Central memory CD8-positive, alpha-beta T cell (primary cell): ENCODE results near the gene MFGE8.

Source experiments
- ATAC-seq: fragments of 150-1000 bp; cut with Tn5 transposase; replicated peaks from 2 replicates; pipeline ENCODE4 v1.10.0; 2022; ENCODE audit warnings: mild to moderate bottlenecking, moderate FRiP score, moderate number of reproducible peaks; ENCODE audit not compliant: poor library complexity, severe bottlenecking; ENCODE audit errors: extremely low read depth
- DNase-seq, 2 donors: peaks; one replicate each; pipeline ENCODE4 v3.0.0; 2021; ENCODE audit warnings: low spot score in 2 of 2
- H3K27ac Mint-ChIP-seq: one replicate; pipeline ENCODE4 v1.8.0; 2022; ENCODE audit warnings: low read depth, mild to moderate bottlenecking, moderate library complexity, mixed read lengths
- H3K27me3 Mint-ChIP-seq: one replicate; pipeline ENCODE4 v1.8.0; 2022; ENCODE audit warnings: mixed read lengths
- H3K36me3 Mint-ChIP-seq: one replicate; pipeline ENCODE4 v1.8.0; 2022; ENCODE audit warnings: mild to moderate bottlenecking, moderate library complexity, mixed read lengths; ENCODE audit not compliant: insufficient read depth
- H3K4me1 Mint-ChIP-seq: one replicate; pipeline ENCODE4 v1.8.0; 2022; ENCODE audit warnings: mixed read lengths
- H3K4me3 Mint-ChIP-seq: one replicate; pipeline ENCODE4 v1.8.0; 2022; ENCODE audit warnings: mild to moderate bottlenecking, moderate library complexity, mixed read lengths
- H3K9me3 Mint-ChIP-seq: one replicate; pipeline ENCODE4 v1.8.0; 2022; ENCODE audit warnings: mixed read lengths

MFGE8 gene

DNA sequence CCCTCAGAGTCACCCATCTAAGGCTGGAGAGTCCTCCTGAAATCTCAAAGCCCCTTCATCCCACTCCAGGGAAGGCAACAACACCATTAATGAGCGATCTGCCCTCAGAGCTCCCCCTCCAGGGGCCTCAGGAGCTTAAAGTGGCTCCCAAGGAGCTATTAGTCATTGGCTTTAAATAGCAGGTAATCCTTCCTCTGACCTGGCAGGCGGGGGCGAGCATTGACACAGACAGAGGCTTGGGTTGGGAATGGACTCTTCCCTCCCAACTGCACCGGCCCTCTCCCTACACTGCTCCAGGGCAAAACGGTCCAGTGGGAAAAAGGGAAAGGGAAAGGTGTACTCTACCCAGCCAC lies 1.4 kb downstream of the MFGE8 start:
- Mint-ChIP-seq H3K27ac (peak overlapping the region; percentile 22), H3K36me3 (no peaks in the 10 kb centered on the region), H3K4me1 (peaks cover 10% of the 10 kb centered on the region), H3K9me3 (no peaks in the 10 kb centered on the region), H3K27me3 (peaks cover 9% of the 10 kb centered on the region), H3K4me3 (peak overlapping the region; percentile 94)
- ATAC-seq, result no peak
- no peak for DNase-seq

- H3K4me1 Mint-ChIP-seq, result peaks cover 11% of the 10 kb centered on the region
- no peak for ATAC-seq
- H3K27ac Mint-ChIP-seq, result no peak overlapping the region
- no peak for DNase-seq
- H3K4me3 Mint-ChIP-seq, result no peak overlapping the region
- H3K9me3 Mint-ChIP-seq, result no peaks in the 10 kb centered on the region
- H3K27me3 Mint-ChIP-seq, result no peaks in the 10 kb centered on the region
- no peaks in the 10 kb centered on the region for H3K36me3 Mint-ChIP-seq
These were observed 3.0 kb downstream of the MFGE8 start for GRCh38 chr15:88909956-88910831.

DNA sequence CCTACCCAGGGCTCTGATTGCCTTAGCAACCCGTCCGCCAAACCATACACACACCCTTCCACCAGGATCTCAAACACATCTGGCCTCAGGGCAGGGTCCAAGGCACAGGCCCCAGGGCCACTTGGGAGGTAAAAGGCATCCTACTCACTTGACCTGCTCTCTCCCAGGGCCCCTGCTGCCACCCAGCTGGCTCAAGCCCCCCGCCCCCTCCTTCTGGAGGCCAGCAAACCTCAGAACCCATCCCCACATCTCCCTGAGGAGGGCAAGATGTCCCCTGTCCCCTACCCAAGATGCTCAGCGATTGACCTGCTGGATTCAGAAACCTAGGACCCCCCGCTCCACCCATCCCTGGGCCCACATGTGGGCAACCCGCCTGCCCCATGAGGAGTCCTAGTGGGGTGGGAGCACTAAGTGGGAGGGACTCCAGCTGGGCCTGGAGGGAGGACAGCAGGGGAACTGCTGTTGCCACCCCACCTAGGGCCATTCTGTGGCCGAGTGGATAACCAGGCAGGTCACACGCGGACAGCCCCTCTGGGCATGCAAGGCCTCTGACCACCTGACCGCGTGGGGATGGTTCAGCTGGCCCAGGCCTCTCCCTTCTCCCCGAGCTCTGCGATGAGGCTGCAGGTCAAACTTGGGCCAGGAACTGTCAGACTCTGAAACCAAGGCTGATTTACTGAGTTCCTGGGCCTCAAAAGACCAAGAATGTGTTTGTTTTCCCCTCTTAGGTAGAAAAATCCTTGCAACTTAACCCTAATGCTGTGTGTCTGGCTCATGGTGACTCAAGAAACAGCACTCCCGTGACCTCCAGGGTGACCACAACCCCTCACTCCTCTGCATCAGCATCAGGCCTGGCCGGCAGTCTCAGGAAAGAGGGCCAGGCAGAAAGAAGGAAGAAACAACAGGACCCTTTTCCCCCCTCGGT lies 4.2 kb downstream of the MFGE8 start:
- DNase-seq, result no peak
- H3K36me3 Mint-ChIP-seq, result no peaks in the 10 kb centered on the region
- H3K27ac Mint-ChIP-seq, result no peak overlapping the region

DNA sequence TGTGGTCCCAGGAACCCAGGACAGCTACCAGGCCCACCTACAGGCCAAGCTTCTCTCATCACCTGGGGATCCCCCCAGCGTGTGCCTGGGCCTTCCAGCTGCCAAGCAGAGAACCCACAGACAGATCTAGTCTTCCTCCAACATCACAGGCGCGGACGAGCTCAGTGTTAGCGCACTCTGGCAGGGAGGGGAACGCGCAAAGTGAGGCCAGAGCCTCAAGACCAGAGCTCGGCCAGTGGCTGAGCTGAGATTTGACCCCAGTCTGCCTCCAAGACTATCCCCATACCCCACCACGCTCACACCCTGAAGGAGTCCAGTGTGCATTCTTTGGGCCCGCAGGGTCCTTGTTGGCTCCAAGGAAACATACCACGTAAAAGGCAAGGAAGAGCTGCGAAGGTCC lies 5.1 kb downstream of the MFGE8 start:
- Mint-ChIP-seq H3K27ac (no peak overlapping the region), H3K27me3 (no peaks in the 10 kb centered on the region), H3K4me1 (peaks cover 21% of the 10 kb centered on the region), H3K9me3 (no peaks in the 10 kb centered on the region), H3K36me3 (no peaks in the 10 kb centered on the region), H3K4me3 (no peak overlapping the region)
- no peak for ATAC-seq
- DNase-seq, result no peak

More for the DNA sequence above, 4.2 kb downstream of the MFGE8 start:
- H3K4me1 Mint-ChIP-seq, result peaks cover 23% of the 10 kb centered on the region
- no peaks in the 10 kb centered on the region for H3K27me3 Mint-ChIP-seq
- H3K4me3 Mint-ChIP-seq, result no peak overlapping the region
- no peak for ATAC-seq
- H3K9me3 Mint-ChIP-seq, result no peaks in the 10 kb centered on the region

DNA sequence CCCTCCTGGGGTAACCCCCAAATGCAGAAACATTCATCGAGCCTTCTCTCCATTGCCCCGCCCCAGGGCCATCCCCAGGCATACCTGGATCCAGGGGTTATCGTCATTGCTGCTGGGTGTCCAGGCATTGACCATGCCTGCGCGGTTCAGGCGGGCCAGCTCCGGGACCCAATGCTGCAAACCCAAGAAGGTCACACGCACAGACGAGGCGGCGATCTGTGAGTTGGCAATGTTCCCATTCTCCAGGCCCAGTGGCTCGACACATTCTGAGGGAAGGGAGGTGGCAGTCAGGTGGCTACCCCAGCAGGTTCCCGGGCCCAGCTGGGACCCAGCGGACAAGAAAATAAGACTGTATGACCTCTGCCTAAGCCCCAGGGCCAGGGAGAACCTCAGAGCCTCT lies 6.1 kb downstream of the MFGE8 start:
- ATAC-seq, result no peak
- H3K27me3 Mint-ChIP-seq, result no peaks in the 10 kb centered on the region
- no peak overlapping the region for H3K4me3 Mint-ChIP-seq
- peaks cover 21% of the 10 kb centered on the region for H3K4me1 Mint-ChIP-seq
- H3K9me3 Mint-ChIP-seq, result no peaks in the 10 kb centered on the region
- H3K27ac Mint-ChIP-seq, result peak overlapping the region; percentile 6
- DNase-seq, result no peak
- no peaks in the 10 kb centered on the region for H3K36me3 Mint-ChIP-seq

DNA sequence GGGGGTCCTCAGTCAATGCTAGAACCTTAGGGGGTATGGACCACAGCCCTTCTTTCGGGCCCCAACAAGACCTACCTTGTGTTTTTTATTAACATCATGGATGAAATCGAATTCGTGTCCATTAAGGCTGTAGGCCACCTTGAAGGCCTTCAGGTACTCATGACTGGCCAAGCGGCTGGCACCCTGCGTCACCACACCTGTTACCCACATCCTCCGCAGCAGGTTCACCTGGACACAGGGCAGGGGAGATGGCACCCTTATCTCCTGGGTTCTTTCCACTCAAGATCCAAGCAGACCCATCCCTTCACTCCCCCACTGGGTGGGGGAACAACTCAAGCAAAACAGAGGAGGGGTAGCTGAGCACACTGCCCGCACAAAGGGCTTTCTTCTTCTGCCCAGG lies 6.6 kb downstream of the MFGE8 start:
- DNase-seq (no peak), ATAC-seq (no peak)
- peaks cover 21% of the 10 kb centered on the region for H3K4me1 Mint-ChIP-seq
- no peak overlapping the region for H3K4me3 Mint-ChIP-seq
- no peaks in the 10 kb centered on the region for H3K27me3 Mint-ChIP-seq
- no peaks in the 10 kb centered on the region for H3K36me3 Mint-ChIP-seq
- no peak overlapping the region for H3K27ac Mint-ChIP-seq
- no peaks in the 10 kb centered on the region for H3K9me3 Mint-ChIP-seq

- Mint-ChIP-seq H3K9me3 (no peaks in the 10 kb centered on the region), H3K27ac (no peak overlapping the region)
These were observed 7.0 kb downstream of the MFGE8 start for GRCh38 chr15:88906130-88906529.

DNA sequence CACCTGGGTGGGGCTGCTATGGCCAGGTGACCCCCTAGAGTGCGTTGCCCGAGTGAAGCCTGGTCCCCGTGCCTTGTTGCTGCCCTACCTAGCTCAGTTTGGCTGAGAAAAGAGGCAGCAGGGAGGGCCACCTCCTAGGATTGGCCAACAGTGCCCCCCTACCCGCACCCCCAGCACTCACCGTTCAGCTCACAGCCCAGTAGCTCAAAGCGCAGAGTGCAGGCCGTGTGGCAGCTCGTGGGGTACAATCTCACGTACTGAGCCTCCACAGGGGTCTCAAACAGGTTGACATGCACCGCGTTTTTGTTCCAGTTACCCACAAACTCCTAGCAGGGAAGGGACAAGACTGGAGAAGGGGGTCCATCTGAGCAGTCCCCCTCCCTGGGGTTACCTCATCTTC lies 7.6 kb downstream of the MFGE8 start:
- Mint-ChIP-seq H3K9me3 (no peaks in the 10 kb centered on the region), H3K27ac (no peak overlapping the region), H3K4me3 (no peak overlapping the region), H3K36me3 (no peaks in the 10 kb centered on the region), H3K27me3 (no peaks in the 10 kb centered on the region), H3K4me1 (peaks cover 16% of the 10 kb centered on the region)
- ATAC-seq (no peak), DNase-seq (no peak)

More at GRCh38 chr15:88906130-88906529, 7.0 kb downstream of the MFGE8 start:
- ATAC-seq, result no peak
- no peaks in the 10 kb centered on the region for H3K36me3 Mint-ChIP-seq
- no peak overlapping the region for H3K4me3 Mint-ChIP-seq
- no peak for DNase-seq
- peaks cover 21% of the 10 kb centered on the region for H3K4me1 Mint-ChIP-seq
- no peaks in the 10 kb centered on the region for H3K27me3 Mint-ChIP-seq

DNA sequence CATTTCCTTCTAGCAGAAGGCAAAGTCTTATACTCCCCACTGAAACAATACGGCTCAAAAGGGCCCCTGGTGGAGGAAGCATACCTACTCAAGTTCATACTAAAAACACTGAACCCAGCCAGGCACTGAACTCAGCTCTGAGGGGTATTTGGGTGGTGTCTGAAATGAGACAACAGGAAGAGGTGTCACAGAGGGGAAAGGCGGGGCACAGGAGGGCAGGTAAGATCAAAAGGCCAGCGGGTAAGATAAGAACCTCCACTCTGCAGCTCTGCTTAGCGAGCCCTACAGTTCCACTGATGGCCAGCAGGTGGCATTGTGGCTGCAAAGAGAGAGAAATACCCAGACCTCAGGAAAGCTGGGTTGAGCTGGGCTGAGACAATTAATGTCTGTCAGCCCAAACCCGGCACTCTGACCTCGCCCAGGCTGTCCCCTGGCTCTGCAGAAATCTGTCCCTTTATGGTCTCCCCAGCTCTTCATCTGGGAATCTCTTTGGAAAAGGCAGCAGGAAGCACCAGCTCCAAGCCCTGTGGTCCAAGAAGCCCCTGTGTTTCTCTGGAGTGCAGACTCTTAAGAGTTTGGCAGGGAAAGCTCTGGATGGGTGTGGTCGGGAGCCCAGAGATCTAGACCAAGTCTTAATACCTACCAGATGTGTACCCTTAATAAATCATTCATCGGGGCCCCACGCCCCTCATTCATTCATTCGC lies 8.4 kb downstream of the MFGE8 start:
- ATAC-seq, result peak; percentile 99
- Mint-ChIP-seq H3K36me3 (no peaks in the 10 kb centered on the region), H3K9me3 (no peaks in the 10 kb centered on the region), H3K4me3 (peak overlapping the region; percentile 49), H3K27ac (peak overlapping the region; percentile 87), H3K27me3 (no peaks in the 10 kb centered on the region), H3K4me1 (peaks cover 16% of the 10 kb centered on the region)
- DNase-seq, result peak; percentile 90 to 93

- H3K27ac Mint-ChIP-seq, result peak overlapping the region; percentile 87
- DNase-seq (no peak), ATAC-seq (no peak)
- H3K27me3 Mint-ChIP-seq, result no peaks in the 10 kb centered on the region
- H3K4me3 Mint-ChIP-seq, result peak overlapping the region; percentile 49
- H3K4me1 Mint-ChIP-seq, result peaks cover 16% of the 10 kb centered on the region
- no peaks in the 10 kb centered on the region for H3K9me3 Mint-ChIP-seq
- no peaks in the 10 kb centered on the region for H3K36me3 Mint-ChIP-seq
These were observed 8.9 kb downstream of the MFGE8 start for GRCh38 chr15:88904257-88904623.

GRCh38 chr15:88902846-88903245 lies 10.3 kb downstream of the MFGE8 start:
- ATAC-seq, result no peak
- H3K9me3 Mint-ChIP-seq, result no peaks in the 10 kb centered on the region
- no peak overlapping the region for H3K27ac Mint-ChIP-seq
- no peaks in the 10 kb centered on the region for H3K36me3 Mint-ChIP-seq
- H3K4me1 Mint-ChIP-seq, result peaks cover 16% of the 10 kb centered on the region
- DNase-seq, result no peak
- H3K4me3 Mint-ChIP-seq, result no peak overlapping the region
- H3K27me3 Mint-ChIP-seq, result no peaks in the 10 kb centered on the region

DNA sequence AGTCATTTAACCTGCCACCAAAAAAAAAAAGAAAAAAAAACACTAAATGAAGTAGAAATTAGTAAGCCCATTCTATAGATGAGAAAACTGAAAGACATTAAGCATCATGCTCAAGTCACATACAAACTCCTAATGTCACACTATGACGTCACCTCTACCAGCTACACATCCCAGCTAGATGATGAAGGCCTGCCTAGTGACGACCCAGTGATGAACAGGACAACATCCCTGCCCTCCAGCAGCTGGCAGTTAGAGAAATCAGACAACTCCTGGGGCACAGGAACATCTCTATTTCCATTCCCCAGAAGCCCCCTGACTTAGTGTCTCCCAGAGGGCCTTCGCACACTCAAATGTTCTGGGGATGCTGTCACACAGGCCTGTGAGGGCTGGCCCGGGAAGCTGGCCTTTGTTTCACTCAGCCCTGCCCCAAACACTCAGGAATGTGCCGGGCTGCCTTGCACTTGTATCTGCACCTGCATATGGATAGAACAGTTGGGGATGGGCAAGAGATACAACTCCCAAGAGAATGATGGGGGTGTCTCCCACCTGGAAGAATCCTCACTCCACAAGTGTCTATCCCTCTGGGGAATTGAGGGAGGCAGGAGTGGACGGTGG lies 10.9 kb downstream of the MFGE8 start:
- no peaks in the 10 kb centered on the region for H3K27me3 Mint-ChIP-seq
- H3K27ac Mint-ChIP-seq, result peak overlapping the region; percentile 73
- peaks cover 21% of the 10 kb centered on the region for H3K4me1 Mint-ChIP-seq
- no peaks in the 10 kb centered on the region for H3K36me3 Mint-ChIP-seq
- H3K9me3 Mint-ChIP-seq, result no peaks in the 10 kb centered on the region
- DNase-seq (no peak), ATAC-seq (no peak)
- no peak overlapping the region for H3K4me3 Mint-ChIP-seq
